HG03432 (cell line): ENCODE data around the gene JMJD1C.
A peak's percentile ranks its signal among the peaks of the same experiment; 100 is the strongest.

Experiments used
- ATAC-seq: cut with Tn5 transposase; IDR thresholded peaks from one replicate; pipeline ENCODE4 v1.9.1; 2021; ENCODE audit warnings: mild to moderate bottlenecking, moderate library complexity; ENCODE audit not compliant: unreplicated experiment

JMJD1C gene

GRCh38 chr10:63265683-63266235 lies 200.0 kb downstream of the JMJD1C start:
- no peak for ATAC-seq

DNA sequence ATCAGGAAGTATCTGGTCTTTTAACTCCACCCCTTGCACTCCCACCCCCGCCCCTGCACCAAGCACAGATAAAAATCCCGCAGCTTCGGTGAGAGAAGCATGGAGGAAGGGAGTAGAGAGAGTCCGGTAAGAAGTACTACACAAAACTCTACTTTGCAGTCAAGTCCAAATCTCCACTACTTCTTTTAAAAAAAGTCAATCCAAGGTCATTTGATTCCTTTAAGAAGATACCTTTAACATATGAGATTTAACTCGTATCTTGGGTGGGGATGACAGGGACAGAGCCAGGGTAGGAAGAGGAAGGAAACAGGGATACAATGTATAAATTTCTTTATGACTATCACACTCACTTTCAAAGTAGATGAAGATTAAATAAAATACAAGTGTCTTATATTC lies 200.6 kb downstream of the JMJD1C start:
- ATAC-seq, result peak; percentile 15

- no peak for ATAC-seq
Measured at GRCh38 chr10:63264617-63265221, 201.1 kb downstream of the JMJD1C start.

GRCh38 chr10:63262430-63263073 lies 203.2 kb downstream of the JMJD1C start:
- no peak for ATAC-seq

- peak; percentile 43 for ATAC-seq
Measured at GRCh38 chr10:63261496-63261895, 204.3 kb downstream of the JMJD1C start.

- ATAC-seq, result no peak
Measured at GRCh38 chr10:63260860-63261251, 204.9 kb downstream of the JMJD1C start.

DNA sequence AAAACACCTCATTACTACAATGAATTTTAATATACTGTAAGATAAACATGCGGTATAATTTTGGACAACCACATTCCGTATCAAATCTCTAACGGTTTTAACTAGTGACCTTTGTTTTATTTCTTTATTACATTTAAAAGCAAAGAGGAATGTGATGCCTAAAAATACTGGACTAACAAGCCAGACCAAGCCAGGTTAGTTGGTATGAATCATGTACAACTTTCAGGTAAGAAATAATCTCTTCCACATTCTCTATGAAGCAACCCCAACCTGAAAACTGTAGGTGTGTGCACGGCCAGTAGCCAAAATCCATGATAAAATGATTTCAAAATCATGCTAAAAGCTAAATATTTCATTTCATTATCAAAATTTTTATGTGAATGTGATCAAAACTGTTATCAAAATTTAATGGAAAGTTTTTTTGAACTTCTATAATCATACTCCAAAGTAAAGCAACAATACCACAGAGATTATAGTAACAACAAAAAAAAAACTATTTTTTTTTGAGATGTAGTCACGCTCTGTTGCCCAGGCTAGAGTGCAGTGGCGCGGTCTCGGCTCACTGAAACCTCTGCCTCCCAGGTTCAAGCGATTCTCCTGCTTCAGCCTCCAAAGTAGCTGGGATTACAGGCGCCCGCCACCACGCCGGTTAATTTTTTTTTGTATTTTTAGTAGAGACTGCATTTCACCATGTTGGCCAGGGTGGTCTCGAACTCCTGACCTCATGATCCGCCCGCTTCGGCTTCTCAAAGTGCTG lies 205.5 kb downstream of the JMJD1C start:
- no peak for ATAC-seq

DNA sequence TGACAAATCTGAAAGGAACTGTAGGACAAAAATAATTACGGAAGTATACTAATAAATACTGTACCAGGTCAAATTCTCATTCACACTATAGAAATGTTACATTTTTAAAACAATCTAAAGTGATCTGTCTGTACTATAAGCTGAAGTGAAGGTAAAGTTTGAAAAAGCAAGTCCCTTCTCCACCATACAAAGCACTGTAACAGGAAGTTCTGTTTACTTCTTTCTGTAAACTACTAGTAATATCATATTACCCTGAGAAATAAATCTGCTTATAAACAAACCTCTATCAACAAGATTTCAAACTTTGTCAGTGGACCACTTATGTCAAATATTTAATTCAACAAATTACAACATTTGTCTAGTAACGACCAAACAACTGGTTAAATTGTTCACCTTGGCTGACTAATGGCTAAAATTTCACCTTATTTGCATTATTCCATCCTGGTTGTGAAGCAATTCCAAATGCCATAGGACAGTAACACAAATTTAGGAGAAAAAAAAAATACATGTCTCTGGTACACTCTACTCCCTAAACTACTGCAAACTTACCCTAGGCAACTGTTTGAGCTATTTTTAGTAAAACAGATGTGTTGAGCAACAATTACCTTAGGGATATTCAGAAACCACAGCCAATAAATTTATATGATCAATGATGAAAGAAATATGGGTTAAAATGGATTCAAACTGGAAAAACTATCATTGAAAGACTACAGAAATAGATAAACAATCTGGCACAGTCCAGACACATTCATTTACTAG lies 206.7 kb downstream of the JMJD1C start:
- ATAC-seq, result no peak

- ATAC-seq, result no peak
Measured at GRCh38 chr10:63257778-63258177, 208.0 kb downstream of the JMJD1C start.

GRCh38 chr10:63256009-63256773 lies 209.6 kb downstream of the JMJD1C start:
- no peak for ATAC-seq

DNA sequence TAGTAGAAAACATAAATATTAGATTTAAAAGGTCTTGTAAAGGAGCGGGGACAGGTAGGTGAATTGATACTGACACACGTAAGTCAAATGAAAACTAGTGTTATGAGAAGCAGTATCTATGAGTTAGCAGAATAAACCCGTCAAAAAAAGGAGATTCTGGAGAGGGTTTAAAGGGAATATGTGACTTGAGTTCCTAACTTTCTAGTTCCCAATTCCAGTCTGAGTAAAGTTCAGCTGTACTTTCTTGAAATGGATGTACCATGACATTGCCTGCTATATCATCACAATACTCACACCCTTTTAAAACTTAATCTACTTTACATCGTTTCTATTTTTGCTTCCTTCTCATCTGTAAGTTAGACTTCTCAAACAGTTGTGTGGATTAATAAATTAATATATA lies 210.5 kb downstream of the JMJD1C start:
- no peak for ATAC-seq

- ATAC-seq, result no peak
Measured at GRCh38 chr10:63253040-63253439, 212.7 kb downstream of the JMJD1C start.

GRCh38 chr10:63252095-63252762 lies 213.5 kb downstream of the JMJD1C start:
- ATAC-seq, result no peak

DNA sequence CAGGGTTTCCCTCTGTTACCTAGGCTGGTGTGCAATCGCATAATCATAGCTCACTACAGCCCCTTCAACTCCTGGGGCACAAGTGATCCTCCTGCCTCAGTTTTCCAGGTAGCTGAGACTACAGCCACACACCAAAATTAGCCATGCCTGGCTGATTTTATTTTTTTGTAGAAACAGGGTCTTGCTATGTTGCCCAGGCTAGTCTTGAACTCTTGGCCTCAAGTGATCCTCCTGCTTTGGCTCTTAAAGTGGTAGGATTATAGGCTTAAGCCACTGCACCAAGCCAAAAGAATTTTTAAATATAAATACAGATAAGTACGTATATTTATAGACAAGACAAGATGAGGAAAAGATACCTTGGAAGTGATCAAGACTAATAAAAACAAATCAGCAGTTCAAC lies 215.7 kb downstream of the JMJD1C start:
- no peak for ATAC-seq

GRCh38 chr10:63247771-63248170 lies 218.0 kb downstream of the JMJD1C start:
- ATAC-seq, result no peak

DNA sequence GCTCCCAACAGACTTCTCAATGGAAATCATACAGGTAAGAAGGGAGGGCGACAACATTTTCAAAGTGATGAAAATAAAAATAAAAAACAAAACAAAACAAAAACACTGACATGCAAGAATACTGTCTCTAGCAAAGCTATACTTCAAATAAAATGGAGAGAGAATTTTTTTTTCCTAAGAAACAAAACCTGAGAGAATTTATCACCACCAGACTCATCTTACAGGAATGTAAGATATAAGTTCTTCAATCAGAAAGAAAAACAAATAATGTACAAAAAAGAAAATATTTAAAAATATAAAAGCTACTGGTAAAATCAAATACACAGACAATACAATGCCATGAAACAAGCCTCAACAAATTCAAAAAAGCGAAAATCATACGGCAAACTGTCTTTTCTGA lies 219.4 kb downstream of the JMJD1C start:
- no peak for ATAC-seq

- ATAC-seq, result peak; percentile 41
Measured at GRCh38 chr10:63241841-63242281, 223.9 kb downstream of the JMJD1C start.

- no peak for ATAC-seq
Measured at GRCh38 chr10:63240807-63241206, 225.0 kb downstream of the JMJD1C start.

DNA sequence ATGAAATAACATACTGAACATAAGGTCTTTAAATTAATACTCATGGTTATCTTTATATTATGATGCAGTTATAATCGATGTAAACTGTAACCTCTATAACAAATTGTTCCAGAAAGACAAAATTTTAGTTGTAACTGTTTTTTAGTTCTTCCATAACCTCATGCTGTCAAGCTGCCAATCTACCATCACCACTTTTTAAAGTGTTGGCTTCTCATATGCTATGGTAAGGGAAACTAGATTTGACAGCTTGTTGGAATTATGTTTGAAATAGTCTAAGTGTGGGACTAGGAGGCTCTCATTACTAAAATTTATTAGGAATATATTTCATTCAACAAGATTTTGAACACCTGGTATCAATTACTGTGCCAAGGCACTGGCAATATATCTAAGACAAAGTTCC lies 227.3 kb downstream of the JMJD1C start:
- ATAC-seq, result no peak

- ATAC-seq, result no peak
Measured at GRCh38 chr10:63237396-63237795, 228.4 kb downstream of the JMJD1C start.
